Measurements from ENCODE around the gene TRAPPC3L. TPM values are rescaled to one million over a fixed set of nuclear protein-coding genes. Genes with fewer than 3 reads are reported as not detected.

TRAPPC3L gene
- total and polyA plus RNA-seq, 2 of the 13 experiments (the other 11 are each of a cell fraction or from before 2014, with no cell fraction given): not detected

GRCh38 chr6:116514111-116514510 lies 31.4 kb downstream of the TRAPPC3L start (continued):
- TF ChIP-seq, protein P1, sequence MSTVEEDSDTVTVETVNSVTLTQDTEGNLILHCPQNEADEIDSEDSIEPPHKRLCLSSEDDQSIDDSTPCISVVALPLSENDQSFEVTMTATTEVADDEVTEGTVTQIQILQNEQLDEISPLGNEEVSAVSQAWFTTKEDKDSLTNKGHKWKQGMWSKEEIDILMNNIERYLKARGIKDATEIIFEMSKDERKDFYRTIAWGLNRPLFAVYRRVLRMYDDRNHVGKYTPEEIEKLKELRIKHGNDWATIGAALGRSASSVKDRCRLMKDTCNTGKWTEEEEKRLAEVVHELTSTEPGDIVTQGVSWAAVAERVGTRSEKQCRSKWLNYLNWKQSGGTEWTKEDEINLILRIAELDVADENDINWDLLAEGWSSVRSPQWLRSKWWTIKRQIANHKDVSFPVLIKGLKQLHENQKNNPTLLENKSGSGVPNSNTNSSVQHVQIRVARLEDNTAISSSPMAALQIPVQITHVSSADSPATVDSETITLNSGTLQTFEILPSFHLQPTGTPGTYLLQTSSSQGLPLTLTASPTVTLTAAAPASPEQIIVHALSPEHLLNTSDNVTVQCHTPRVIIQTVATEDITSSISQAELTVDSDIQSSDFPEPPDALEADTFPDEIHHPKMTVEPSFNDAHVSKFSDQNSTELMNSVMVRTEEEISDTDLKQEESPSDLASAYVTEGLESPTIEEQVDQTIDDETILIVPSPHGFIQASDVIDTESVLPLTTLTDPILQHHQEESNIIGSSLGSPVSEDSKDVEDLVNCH (CRISPR knock-in tag; IDR thresholded peaks at IDR 0.05): no peak

DNA sequence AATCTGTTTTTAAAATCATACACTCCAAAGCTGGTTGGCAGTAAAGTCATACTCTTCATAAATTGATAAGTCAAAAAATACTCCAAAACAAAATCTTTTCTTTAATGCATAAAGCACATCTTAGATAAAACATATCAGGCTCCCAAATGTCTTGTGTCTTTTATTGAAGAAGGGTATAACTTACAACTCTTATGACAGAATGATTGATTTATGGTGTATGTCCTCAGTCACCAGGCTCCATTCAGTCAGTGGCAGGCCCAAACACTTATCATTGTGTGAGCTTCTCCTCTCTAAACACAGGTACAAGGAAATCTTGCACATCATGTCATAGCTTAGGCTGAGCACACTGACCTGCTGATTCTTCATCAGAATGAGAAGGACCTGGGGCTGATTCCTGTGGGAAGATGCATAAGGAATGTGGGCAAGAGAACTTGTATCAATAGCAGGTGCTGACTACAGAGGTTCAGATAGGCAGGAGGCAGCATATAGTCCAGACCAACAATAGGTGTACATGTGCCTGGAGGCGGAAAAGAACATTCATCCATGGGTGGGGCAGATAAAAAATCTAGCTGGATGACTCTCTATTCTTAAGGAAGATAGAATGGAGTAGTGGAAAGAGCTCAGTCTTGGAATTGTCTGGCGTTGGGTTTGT lies 32.1 kb downstream of the TRAPPC3L start:
- Histone ChIP-seq H3K27ac (ENCODE audit: extremely low read length, insufficient read depth, low read length) (no peak overlapping the region), H4K20me1 (ENCODE audit: insufficient read depth, low read length) (no peaks in the 10 kb centered on the region), H3K36me3 (replicated peaks in 1 of 2; ENCODE audit: control insufficient read depth in 1 of 2, insufficient read depth in 2 of 2, low read length in 2 of 2) (no peaks in the 10 kb centered on the region), H3K27me3 (ENCODE audit: control insufficient read depth in 1 of 2, insufficient read depth in 2 of 2, low read length in 2 of 2) (no peaks in the 10 kb centered on the region), H3K4me3 (replicated peaks in 1 of 3; ENCODE audit: insufficient read depth in 1 of 3, low read depth in 2 of 3, low read length in 3 of 3) (no peak overlapping the region), H3K4me1 (ENCODE audit: insufficient read depth, low read length) (no peaks in the 10 kb centered on the region), H3K4me2 (ENCODE audit: low read depth, low read length) (no peak overlapping the region), H2AFZ (ENCODE audit: low read length) (no peak overlapping the region), H3K9me3 (ENCODE audit: low read length) (no peaks in the 10 kb centered on the region), H3K9ac (ENCODE audit: insufficient read depth, low read depth, low read length) (no peak overlapping the region), H3K79me2 (ENCODE audit: insufficient read depth, low read length) (no peaks in the 10 kb centered on the region)
- BruUV-seq (replicated peaks): no TSS peak
- ChIA-PET CTCF (ENCODE audit: low intra/inter-chr PET ratio, low total read pairs) (no interaction called here), POLR2A (interaction anchor here (1.2 kb wide), 1 partner anchor 234 kb away, joined by 3 read pairs; the partner anchor contains the start of gene TSPYL1)
- in situ Hi-C loops (cut with HindIII; ENCODE audit: extremely low pct_ligation_motif_present, low pct_unique_long_range_greater_than_20kb): no loop called here
- 2% methylated on average over 2 of the region's 2 CpGs for WGBS (ENCODE audit: low lambda C conversion rate)
- ATAC-seq (no peak), FAIRE-seq (no peak), DNase-seq (ENCODE audit: low spot score) (no peak)
- intact Hi-C loops (cut with micrococcal nuclease; ENCODE audit: unreplicated experiment): no loop called here
- no peak for TF ChIP-seq ZNF24 (IDR thresholded peaks at IDR 0.05)
- TF ChIP-seq NKX3-1 (CRISPR knock-in tag; IDR thresholded peaks at IDR 0.05): no peak
- TF ChIP-seq, protein P2, sequence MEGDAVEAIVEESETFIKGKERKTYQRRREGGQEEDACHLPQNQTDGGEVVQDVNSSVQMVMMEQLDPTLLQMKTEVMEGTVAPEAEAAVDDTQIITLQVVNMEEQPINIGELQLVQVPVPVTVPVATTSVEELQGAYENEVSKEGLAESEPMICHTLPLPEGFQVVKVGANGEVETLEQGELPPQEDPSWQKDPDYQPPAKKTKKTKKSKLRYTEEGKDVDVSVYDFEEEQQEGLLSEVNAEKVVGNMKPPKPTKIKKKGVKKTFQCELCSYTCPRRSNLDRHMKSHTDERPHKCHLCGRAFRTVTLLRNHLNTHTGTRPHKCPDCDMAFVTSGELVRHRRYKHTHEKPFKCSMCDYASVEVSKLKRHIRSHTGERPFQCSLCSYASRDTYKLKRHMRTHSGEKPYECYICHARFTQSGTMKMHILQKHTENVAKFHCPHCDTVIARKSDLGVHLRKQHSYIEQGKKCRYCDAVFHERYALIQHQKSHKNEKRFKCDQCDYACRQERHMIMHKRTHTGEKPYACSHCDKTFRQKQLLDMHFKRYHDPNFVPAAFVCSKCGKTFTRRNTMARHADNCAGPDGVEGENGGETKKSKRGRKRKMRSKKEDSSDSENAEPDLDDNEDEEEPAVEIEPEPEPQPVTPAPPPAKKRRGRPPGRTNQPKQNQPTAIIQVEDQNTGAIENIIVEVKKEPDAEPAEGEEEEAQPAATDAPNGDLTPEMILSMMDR (CRISPR knock-in tag; IDR thresholded peaks at IDR 0.05): no peak
- no peak for TF ChIP-seq ZNF292 (CRISPR knock-in tag; IDR thresholded peaks at IDR 0.05; ENCODE audit: borderline replicate concordance, low read depth)
- no peak for TF ChIP-seq MXI1 (IDR thresholded peaks at IDR 0.05; ENCODE audit: borderline replicate concordance, low read depth, low read length)
- TF ChIP-seq ZNF629 (CRISPR knock-in tag; conservative IDR thresholded peaks at IDR 0.05): no peak
- TF ChIP-seq, protein P3, sequence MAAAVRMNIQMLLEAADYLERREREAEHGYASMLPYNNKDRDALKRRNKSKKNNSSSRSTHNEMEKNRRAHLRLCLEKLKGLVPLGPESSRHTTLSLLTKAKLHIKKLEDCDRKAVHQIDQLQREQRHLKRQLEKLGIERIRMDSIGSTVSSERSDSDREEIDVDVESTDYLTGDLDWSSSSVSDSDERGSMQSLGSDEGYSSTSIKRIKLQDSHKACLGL (CRISPR knock-in tag; IDR thresholded peaks at IDR 0.05): no peak
- no peak for TF ChIP-seq ZNF121 (CRISPR knock-in tag; IDR thresholded peaks at IDR 0.05)
- no peak for TF ChIP-seq ZNF781 (CRISPR knock-in tag; IDR thresholded peaks at IDR 0.05; ENCODE audit: borderline replicate concordance, not compliant biosample characterization)
- no peak for TF ChIP-seq KLF6 (CRISPR knock-in tag; IDR thresholded peaks at IDR 0.05)
- no peak for TF ChIP-seq ZNF3 (CRISPR knock-in tag; IDR thresholded peaks at IDR 0.05)
- no peak for TF ChIP-seq THAP7 (CRISPR knock-in tag; IDR thresholded peaks at IDR 0.05)
- TF ChIP-seq CEBPB (IDR thresholded peaks at IDR 0.05; ENCODE audit: borderline replicate concordance, low read depth, low read length): no peak
- TF ChIP-seq FOSL2 (CRISPR knock-in tag; IDR thresholded peaks at IDR 0.05): no peak
- no peak for TF ChIP-seq CBX2 (IDR thresholded peaks at IDR 0.05; ENCODE audit: low read depth, low read length)
- TF ChIP-seq CBX2 (CRISPR knock-in tag; IDR thresholded peaks at IDR 0.05; ENCODE audit: low read depth): no peak
- no peak for TF ChIP-seq HMG20A (CRISPR knock-in tag; IDR thresholded peaks at IDR 0.05; ENCODE audit: borderline replicate concordance)

Data from HepG2 (cell line).